Superior temporal gyrus (tissue), 1 donor: ENCODE measurements around the gene PRKCSH.

ENCODE experiments used
- DNase-seq: peaks from one replicate; pipeline ENCODE4 v3.0.0-alpha.2; 2016; ENCODE audit errors: extremely low spot score

PRKCSH gene

DNA sequence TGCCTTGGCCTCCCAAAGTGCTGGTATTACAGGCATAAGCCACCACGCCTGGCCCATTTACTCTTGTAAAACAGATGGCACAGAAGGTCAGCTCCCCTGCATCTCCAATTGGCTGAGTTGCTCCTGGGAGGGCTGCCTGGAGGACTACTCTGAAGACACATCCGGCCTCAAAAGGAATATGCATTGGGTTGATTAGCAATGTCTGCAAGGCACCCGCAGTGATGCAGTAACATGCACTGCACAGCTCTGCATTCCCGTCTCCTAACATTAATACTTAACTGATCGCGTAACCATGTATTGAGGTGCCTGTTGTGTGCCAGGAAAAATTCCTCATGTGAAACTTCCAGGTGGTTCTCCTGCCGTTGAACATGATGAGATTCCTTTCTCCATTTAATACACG is 40.4 kb downstream of the PRKCSH start:
- no peak for DNase-seq

DNA sequence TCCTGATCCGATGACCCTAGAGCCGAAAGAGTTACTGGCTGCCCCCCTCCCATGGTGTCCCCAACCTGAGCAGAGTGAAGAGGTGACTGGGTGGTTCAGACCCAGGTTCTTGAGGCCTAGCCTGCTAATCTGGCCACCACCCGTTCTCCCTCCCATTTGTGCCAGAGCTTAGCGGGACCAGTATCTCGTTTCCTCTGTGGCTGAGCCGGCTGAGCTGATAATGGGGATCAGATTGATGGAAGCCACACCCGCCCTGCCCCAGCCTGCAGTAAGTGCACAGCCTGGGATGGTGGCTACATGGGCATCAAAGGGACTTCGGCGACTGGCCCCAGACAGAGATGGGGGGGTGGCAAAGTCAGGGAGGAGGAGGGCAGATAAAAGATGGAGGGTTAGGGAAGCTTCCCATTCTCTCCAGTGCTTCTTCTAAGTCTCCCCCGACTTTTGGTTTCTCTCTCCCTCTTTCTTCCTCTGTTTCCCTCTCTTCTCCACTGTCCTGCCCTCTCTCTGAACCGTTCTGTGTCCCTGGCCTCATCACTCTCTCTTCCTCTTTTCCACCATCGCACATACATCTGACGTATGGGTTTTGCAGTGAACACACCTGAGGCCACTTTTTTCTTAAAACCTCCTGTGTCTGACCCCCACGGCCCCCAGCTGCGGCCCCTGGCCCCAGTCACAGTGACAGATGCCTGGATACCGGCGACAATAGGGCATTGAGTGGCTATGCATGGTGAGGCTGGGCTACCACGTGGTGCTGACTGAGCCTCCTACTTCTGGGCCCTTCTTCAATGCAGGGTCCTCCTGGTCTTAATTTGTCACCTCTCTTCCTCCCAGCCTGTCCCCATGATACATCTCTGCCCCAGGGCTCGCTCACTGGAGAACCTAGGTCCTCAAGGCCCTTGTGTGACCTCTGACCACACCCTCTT is 43.0 kb downstream of the PRKCSH start:
- DNase-seq, result peak; percentile 65

DNA sequence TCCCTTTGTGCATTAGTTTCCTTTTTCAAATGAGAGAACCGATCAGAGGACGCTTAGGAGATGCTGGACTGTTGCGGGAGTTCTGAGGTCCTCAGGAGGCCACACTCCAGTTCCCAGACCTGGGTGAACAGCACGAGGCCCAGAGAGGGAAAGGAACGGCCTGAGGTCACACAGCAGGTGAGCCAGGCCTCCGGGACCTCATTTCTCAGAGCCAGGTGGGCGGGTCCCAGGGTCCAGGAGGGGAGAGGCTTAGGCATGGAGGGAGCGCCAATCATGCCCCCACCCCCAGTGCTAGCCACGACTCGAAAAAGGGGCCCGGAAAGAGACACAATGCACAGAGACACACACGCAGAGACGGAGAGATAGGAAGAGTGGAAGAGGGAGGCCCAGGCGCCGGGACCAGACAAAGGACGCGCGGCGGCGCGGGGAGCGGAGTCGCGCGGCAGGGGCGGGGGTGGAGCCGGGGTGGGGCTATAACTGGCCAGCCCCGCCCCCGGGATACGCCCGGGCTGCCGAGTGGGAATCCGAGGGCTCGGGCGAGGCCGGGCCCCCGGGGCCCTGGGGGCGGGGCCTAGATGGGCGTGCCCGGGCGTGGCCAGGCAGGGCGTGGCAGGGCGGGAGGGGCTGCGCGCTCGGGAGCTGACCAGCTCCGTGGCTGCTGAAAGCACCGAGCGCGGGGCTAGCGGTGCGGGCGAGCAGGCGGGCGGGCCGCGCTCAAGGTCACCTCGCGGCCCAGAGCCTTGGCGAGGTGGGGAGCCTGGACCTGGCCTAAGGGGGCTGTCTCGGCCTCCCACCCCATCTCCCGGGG is 43.9 kb downstream of the PRKCSH start:
- DNase-seq, result peak; percentile 73

DNA sequence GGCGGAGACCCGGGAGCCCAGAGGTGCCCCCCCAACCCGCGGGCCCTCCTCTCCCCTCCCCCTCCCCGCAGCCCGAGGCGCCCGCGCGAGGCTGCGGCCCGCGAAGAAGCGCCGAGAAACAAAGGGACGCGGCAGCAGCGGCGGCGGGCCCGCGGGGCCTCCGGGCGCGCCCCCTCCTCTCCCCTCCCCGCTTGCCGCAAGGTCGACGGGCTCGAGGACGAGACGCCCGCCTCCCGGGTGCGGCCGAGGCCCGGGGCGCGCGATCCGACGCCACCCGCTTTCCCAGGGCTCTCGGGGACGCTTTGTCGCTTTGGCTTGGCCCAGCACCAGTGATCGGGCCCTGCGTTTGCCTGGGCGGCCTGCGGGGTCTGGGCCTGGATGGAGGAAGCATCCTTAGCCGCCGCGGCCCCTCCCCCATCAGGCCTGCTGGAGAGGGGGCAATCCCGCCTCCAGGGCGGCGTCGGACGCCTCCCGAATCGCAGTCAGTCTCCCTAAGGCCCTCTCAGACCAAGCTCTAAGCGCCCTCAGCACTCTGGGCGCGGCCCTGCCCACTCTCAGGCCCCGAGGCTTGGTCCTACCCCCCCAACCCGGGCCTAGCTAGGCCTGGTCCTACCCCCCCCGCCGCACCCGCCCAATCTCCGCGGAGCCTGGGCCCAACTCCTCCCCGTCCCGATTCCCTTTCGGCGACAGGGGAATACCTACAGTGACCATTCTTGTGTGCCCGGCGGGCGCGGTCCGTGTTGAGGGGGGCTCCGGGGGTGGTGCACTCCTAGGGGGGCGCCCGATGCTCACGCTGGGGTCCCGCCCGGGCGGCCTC is 44.7 kb downstream of the PRKCSH start:
- no peak for DNase-seq

DNA sequence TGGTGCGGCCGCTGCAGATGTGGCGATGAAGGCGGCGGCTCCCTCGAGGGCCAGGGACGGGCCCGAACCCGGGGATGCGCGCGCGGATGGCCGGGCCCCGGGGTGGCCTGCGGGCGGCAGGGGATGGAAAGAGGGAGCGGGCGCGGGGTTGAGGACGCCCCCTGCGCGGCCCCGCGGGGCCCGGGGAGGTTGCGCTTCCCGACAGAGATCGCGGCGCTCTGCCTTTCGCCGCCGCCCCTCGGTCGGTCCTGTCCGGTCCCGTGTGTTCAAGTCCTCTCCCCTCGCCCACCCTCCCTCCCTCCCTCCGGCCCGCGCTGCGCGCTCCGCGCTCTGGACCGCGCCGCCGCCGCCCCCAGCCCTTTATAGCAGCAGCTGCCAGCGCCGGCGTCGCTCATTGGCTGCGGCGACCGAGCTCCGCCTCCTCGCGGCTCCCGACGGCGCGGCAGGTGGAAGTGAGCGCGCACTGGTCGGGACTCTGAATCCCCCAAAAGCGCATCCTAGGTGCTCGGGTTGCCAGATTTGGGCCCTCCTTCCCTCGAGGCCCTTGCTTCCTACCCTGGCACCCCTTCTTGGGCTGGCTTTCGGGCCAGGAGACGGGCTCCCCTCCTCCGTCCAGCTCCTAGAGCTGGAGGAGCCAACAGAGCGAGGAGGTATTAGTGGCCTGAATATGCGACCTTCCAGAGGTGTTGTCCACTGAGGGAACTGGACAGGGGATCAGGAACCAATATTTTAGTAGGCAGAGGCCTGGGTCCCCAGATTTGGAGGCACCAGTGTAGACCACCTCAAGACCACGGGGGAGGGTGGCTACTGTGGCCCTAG is 45.5 kb downstream of the PRKCSH start, which contains the start of gene ELAVL3:
ELAVL3 (minus strand) TSS at position 332 of the 819 bp plus-strand sequence. CDS start 438 bp downstream, outside the sequence.
- DNase-seq, result peak; percentile 78

DNA sequence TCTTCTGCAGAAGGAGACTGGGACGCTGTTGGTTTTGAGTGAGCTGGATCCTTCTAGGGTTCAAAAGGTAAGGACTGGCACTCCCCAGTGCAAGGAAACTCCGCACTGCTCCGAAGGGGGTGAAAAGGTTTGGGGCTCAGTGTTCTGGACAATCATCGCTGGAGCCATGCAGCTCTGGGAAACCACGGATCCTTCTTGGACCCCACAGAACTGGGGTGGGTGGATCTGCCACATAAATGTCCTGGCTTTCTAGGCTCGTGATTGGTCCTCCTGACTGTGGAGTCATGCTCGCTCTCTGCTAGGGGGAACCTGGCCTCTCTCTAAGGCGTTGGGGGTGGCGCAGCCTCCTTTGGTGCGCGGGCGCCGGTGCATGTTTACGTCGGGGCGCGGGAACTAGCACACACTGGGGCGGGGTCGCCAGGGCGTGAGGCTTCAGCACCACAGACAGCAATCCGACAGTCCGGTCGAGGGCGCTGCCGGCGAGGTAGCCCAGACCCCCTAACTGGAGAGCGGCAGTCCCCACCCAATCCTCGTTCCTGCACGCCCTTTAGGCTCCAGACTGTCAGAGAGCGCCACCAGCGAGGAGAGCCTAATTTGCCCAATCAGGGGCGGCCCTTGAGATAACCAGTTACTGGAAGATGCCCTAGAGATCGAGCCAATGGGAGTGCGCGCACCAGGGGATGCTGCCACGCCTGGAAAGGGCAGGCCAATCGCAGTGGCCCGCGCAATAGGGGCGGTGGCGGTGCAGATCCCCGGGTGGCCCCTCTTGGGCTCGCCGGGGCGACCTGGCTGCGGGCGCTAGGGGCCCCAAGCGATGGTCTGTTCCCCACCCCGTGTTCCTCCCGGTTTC is 46.3 kb downstream of the PRKCSH start:
- peak; percentile 99 for DNase-seq

DNA sequence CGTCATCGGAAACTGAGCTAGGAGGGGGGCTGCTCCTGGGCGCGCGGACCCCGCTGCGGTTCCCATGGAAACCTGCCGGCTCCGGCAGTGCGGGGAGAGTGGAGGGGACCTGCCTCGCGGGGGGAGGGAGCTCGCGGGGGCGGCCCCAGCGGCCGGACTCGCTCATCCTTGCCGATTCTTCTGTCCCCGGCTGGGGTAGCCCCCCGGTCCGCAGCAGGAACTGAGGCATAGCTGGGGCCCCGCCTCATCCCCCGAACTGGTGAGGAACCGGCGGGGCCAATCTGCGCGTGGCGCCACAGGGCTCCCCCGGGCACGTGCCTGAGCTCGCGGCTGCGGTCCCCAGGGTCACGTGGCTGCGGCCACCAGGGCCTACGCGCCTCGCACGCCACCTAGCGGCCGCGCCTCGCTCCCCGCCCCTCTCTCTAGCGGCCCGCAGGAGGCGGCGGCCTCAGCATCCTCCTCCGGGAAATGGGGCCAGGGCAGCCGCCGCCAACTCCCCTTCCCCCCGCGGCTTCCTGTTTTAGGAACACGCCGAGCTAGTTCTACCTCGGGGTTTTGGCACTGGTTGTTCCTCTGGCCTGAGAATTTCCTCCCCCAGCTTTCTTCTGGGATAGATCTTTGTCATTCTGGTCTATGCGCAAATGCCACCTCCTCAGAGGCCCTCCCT is 47.1 kb downstream of the PRKCSH start:
- DNase-seq, result peak; percentile 88

DNA sequence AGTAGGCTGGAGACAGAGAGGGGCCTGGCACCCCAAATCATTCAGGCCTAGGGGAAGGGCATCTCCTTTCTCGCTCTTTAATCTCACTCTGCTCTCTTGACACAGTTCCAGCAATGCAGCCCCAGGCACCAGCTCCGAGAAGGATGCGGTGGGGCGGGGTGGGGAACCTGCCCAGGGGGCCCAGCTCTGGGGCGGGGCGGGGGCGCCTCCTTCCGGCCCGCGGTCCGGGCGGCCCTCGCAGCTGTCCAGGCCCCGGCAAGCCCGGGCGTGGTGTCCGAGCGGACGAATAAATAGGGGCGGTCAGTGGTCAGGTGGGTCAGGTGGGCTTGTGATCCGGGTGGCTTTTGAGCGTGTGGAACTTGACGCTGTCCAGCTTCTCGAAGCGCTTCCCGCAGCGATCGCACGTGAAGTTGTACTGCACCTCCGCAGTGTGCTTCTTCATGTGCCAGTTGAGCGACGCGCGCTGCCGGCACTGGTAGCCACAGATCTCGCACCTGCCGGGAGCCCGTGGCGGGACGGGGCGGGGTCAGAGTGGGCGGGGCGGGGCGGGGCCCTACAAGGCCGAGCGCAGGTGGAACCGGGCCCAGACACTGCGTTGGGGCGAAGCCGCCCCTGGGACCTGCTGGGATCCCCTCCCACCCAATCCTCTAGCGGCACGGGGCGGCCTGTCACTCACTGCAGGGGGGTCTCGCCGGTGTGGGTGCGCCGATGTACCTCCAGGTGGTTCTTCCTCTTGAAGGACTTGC is 48.1 kb downstream of the PRKCSH start:
- DNase-seq, result no peak

DNA sequence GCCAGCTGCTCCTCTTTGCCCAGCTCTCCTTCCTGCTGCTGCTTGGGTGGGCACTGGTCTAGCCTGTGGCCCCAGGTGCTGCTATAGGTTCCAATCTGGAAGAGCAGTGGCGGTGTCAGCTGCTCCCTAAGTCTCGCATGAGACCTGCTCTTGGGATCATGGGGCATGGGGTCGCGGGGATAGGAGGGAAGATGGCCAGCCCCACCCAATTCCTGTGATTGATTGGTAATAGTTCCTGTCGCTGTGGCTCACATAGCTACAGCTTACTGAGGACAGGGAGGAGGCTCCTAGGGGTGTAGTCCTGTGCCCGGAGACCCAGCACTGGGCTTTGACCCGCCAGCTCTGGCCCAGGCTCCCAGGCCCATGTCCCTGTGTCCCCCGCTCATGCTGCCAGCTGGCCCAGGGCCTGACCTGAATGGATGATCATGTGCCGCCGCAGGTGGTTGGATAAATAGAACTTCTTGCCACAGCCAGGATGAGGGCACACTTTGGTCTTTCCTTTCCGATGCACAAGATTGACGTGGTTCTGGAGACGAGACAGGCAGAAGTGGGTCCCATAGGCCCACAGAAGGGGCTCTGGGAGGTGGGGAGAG is 49.9 kb downstream of the PRKCSH start:
- no peak for DNase-seq

DNA sequence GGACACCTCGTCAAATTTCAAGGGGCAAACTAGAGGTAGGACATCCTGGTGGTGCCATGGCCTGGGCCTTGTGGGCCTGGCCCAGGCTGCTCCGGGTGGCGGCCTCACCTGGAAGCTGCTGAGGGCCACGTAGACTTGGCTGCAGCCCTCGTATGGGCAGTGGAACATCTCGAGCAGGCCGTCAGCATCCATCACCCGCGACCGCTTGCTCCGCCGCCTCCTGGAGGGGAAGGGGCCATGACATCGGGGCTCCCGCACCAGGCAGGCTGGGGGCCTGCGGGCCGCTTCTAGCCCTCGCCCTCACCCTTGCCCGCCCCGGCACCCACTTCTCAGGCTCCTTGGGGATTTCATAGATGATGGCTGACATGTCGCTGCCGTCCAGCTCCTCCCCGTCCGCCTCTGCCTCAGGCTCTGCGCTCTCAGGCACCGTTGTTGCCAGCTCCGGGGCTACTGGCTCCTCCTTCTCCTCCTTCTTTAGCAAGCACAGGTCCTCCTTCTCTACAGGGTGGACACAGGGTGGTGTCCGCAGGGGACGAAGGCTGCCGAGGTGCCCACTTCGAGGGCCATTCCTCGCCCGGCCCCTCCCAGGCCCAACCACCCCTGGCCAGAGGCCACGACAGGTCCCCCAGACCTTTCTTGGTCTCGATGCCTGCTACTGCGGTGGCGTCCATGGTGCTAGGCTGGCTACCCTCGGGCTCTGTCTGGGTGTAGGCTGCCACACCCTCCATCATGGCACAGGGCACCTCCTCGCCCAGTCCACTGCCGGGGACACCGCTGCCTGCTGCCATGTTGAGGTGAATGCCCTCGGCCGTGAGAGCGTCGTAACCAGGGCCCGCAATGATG is 51.4 kb downstream of the PRKCSH start:
- DNase-seq, result no peak

DNA sequence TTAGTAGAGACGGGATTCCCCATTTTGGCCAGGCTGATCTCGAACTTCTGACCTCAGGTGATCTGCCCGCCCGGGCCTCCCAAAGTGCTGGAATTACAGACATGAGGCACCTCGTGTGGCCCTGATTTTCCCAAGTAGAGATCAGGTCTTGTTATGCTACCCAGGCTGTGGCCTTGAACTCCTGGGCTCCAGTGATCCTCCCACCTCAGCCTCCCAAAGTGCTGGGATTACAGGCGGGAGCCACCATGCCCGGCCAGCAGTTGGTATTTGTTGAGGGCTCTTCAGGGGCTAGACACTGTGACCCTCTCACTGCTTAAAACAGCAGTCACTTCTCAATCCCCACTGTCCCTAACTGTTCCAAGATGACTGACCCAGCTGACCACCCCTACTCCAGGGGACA is 53.9 kb downstream of the PRKCSH start:
- no peak for DNase-seq

DNA sequence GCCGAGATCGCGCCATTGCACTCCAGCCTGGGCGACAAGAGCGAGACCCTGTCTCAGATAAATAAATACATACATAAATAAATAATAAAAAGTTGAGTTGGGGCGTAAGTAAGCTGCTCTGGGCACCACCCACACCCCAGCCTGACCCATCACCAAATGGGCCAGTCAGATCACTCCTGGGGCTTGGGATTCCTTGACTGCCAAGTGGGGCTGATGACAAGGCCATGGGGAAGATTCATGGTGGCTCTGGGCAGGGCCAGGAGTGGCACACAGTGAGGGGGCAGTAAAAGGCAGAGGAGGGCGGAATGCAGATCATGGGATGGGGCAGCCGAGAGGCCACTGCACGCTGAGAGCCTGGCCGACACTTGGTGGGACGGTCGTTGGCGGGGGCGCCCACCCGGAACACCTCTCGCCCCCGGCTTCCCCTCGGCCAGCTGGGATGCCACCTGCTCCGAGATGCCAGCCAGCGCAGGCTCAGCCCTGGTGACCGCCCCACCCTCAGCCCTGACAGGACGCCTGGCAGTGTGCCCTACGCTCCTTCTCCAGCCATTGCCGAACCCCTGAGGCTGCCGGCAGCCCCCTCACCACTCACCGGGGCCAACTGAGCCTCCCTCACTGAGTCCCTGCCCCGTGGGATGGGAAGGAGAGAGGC is 59.3 kb downstream of the PRKCSH start:
- no peak for DNase-seq

DNA sequence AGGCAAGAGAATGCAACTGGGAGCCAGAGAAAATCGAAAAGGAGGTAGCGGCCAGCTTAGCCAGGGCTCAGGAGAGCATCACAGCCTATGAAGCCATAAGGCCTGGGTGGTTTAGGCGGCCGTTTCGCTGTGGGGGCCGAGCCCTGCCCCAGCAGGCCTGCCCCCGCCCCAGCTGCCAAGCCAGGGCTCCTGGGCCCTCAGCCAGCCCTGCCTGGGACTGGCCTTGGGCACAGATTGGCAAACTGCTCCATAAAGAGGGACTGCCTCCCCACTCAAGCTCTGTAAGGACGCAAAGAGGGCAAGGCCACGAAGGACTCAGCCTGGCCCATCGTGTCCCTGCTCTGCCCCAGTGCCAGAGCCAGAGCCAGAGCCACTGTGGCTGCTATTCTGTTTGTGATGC is 60.0 kb downstream of the PRKCSH start:
- DNase-seq, result no peak

DNA sequence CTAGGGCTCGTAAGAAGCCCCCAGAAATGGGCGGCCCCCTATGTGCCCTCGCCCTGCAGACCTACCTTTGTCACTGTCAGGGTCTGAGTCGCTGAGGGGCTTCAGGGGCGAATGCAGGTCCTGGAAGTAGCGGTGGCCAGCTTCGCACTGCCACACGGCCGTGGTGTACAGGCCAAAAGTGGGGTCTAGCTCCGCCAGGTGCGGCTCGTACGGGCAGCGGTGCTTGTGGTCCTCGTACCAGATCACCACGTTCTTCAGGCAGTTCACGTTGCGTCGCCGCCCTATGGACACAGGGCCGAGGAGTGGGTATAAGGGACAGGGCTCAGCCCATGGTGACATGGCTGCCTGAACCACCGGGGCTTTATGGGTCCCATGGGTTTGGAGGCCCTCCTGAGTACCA is 60.5 kb downstream of the PRKCSH start:
- no peak for DNase-seq

DNA sequence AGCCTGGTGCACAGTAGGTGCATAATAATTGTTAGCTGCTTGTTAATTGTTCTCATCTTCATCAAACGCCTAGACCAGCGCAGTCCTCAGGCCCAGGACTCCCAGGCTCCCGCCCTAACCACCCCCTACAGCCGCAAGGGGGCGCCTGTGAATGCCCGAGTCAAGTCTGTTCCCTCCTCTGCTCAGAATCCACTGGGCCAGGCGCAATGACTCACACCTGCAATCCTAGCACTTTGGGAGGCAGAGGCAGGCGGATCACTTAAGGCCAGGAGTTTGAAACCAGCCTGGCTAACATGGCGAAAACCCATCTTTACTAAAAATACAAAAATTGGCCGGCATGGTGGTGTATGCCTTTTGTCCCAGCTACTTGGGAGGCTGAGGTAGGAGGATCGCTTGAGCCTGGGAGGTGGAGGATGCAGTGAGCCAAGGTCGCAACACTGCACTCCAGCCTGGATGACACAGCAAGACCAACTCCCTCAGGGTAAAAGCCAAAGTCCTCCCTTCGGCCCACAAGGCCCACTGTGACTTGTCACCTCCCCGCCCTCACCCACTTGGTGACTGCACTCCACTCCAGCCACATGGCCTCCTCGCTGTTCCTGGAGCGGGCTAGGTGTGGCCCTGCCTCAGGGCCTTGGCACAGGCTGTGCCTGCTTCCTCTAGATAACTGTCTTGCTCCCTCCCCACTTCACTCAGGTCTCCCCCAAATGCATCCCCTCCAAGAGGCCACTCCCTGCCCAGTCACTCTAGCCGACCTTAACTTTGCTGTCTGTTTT is 61.1 kb downstream of the PRKCSH start:
- DNase-seq, result peak; percentile 50

DNA sequence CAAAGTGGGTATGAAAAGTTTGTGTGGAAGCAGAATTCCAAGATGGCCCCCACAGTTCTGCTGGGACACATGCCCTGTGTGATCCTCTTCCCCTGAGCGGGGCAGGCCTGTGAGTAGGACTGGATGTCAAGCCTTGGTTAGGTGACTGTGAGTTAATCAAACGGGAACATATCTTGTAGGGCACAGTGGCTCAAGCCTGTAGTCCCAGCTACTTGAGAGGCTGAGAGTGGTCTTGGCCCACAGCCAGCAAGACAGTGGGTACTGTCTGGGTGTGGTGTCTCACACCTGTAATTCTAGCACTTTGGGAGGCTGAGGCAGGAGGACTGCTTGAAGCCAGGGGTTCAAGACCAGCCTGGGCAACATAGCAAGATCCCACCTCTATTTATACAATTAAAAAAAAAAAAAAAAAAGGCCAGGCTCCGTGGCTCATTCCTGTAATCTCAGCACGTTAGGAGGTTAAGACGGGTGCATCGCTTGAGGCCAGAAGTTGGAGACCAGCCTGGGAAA is 63.8 kb downstream of the PRKCSH start:
- no peak for DNase-seq
